ENCODE data around the gene CFC1B. TPM values are rescaled to one million over a fixed set of nuclear protein-coding genes. Genes with fewer than 3 reads are reported as not detected.
"Not testable (repeated sequence)": the region's sequence is repeated elsewhere in the genome, so short reads cannot be mapped to it uniquely, and the experiment has no call there.

The CFC1B gene
- total and polyA plus RNA-seq, 9 of the 15 experiments (the other 6 are each of a cell fraction or from before 2014, with no cell fraction given): not detected

DNA sequence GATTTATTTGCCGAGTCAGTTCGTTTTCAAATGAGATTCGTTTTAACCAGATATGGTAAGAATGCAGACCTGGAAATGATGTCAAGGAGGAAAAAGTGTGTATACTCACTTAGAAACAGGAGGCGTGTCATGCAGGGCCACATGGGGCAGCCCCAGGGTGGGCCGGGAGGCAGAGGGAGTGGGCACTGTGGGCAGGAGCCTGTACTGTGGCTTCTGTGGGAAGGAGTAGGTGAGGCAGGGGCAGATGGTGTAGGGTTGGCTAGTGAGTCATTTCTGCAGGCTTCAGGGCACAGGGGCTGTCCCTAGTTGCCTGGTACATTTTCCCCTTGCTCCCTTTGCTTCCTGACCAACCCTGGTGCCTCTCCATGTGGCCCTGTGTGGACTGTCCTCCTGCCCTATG lies 10.2 kb downstream of the CFC1B start:
- CTCF ChIA-PET (ENCODE audit: low intra/inter-chr PET ratio); H3K4me1 ChIP-seq (replicated peaks in 1 of 2; ENCODE audit: control insufficient read depth in 2 of 2, insufficient read depth in 2 of 2, low read length in 2 of 2); H3K27me3 ChIP-seq (ENCODE audit: control insufficient read depth in 2 of 2, insufficient read depth in 2 of 2, low read length in 2 of 2); H3K9me1 ChIP-seq (ENCODE audit: control insufficient read depth, insufficient read depth, low read length); H3K9ac ChIP-seq (ENCODE audit: insufficient read depth in 1 of 2, low read depth in 2 of 2, low read length in 2 of 2); DNase-seq (ENCODE audit: extremely low read depth in 1 of 4, low spot score in 3 of 4); H3K27ac ChIP-seq (ENCODE audit: extremely low read depth, low read depth, low read length); H3K4me2 ChIP-seq (ENCODE audit: insufficient read depth, low read length); ATAC-seq; intact Hi-C loops (cut with micrococcal nuclease); H4K20me1 ChIP-seq (replicated peaks; ENCODE audit: control insufficient read depth, insufficient read depth, low read length); POLR2A ChIA-PET; H3K79me2 ChIP-seq (ENCODE audit: control insufficient read depth, insufficient read depth, low read length); BruUV-seq (replicated peaks); H2AFZ ChIP-seq (ENCODE audit: low read depth, low read length); H3K36me3 ChIP-seq (ENCODE audit: control insufficient read depth, insufficient read depth, low read length); FAIRE-seq; H3K9me3 ChIP-seq (replicated peaks; ENCODE audit: control insufficient read depth, insufficient read depth, low read depth, low read length); H3K4me3 ChIP-seq: not testable (repeated sequence)
- WGBS (ENCODE audit: insufficient coverage, low coverage, missing lambda C conversion rate): no CpG with 5 or more reads among the region's 5 CpGs
- in situ Hi-C loops (cut with MboI): loop anchor here (5.0 kb wide), 1 partner anchor 56 kb away; no protein-coding TSS in a partner anchor

DNA sequence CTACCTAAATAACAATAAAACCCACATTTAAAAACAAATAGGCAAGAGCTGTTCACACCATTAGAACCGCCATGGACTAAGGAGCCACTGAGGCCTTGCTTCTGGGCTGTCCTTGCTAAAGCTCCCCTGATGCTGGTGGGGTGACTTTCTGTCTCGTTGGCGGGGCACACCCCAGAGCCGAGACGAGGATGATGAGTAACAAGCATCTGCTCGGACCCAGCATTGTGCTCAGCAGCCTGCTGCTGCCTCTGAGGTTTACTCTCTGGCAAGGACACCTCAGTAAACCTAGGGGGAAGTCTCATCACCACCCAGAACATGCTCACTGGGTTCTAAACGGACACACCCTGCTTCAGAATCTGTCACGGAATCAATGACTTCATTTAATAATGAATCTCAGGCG lies 10.7 kb downstream of the CFC1B start:
- H3K9ac ChIP-seq (ENCODE audit: insufficient read depth in 1 of 2, low read depth in 2 of 2, low read length in 2 of 2); H3K9me3 ChIP-seq (replicated peaks; ENCODE audit: control insufficient read depth, insufficient read depth, low read depth, low read length); H3K4me2 ChIP-seq (ENCODE audit: insufficient read depth, low read length); H3K4me3 ChIP-seq; CTCF ChIA-PET (ENCODE audit: low intra/inter-chr PET ratio); POLR2A ChIA-PET; H3K9me1 ChIP-seq (ENCODE audit: control insufficient read depth, insufficient read depth, low read length); H3K36me3 ChIP-seq (ENCODE audit: control insufficient read depth, insufficient read depth, low read length); FAIRE-seq; intact Hi-C loops (cut with micrococcal nuclease); H4K20me1 ChIP-seq (replicated peaks; ENCODE audit: control insufficient read depth, insufficient read depth, low read length); BruUV-seq (replicated peaks); H3K27me3 ChIP-seq (ENCODE audit: control insufficient read depth in 2 of 2, insufficient read depth in 2 of 2, low read length in 2 of 2); H3K79me2 ChIP-seq (ENCODE audit: control insufficient read depth, insufficient read depth, low read length); H3K4me1 ChIP-seq (replicated peaks in 1 of 2; ENCODE audit: control insufficient read depth in 2 of 2, insufficient read depth in 2 of 2, low read length in 2 of 2); H3K27ac ChIP-seq (ENCODE audit: extremely low read depth, low read depth, low read length); DNase-seq (ENCODE audit: extremely low read depth in 1 of 4, low spot score in 3 of 4); H2AFZ ChIP-seq (ENCODE audit: low read depth, low read length); ATAC-seq: not testable (repeated sequence)
- WGBS (ENCODE audit: insufficient coverage, low coverage, missing lambda C conversion rate): no CpG with 5 or more reads among the region's 9 CpGs
- in situ Hi-C loops (cut with MboI): loop anchor here (5.0 kb wide), 1 partner anchor 56 kb away; no protein-coding TSS in a partner anchor

DNA sequence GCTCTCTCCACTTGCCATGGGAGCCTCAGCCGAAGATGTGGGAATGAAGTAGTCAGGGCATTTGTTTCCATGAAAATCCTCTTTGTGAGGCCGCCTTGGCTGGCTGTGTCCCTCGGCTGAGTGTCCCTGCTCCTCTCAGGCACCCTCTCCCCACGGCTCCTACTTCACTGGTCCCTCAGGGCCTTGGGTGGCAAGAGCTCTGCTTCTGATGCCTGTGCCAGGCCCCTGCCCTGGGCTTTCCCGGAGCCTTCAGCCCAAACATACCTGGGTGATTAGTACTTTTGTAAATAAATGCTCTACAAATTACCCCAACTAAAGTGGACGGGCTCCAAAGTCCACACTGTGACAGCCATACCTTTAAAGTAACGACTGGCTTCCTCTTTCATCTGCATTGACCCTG lies 15.6 kb downstream of the CFC1B start:
- BruUV-seq (replicated peaks); in situ Hi-C loops (cut with MboI); H3K9ac ChIP-seq (ENCODE audit: insufficient read depth in 1 of 2, low read depth in 2 of 2, low read length in 2 of 2); POLR2A ChIA-PET; H3K9me1 ChIP-seq (ENCODE audit: control insufficient read depth, insufficient read depth, low read length); ATAC-seq; intact Hi-C loops (cut with micrococcal nuclease); H3K9me3 ChIP-seq (replicated peaks; ENCODE audit: control insufficient read depth, insufficient read depth, low read depth, low read length); H3K4me2 ChIP-seq (ENCODE audit: insufficient read depth, low read length); H3K4me3 ChIP-seq; H3K79me2 ChIP-seq (ENCODE audit: control insufficient read depth, insufficient read depth, low read length); H3K4me1 ChIP-seq (replicated peaks in 1 of 2; ENCODE audit: control insufficient read depth in 2 of 2, insufficient read depth in 2 of 2, low read length in 2 of 2); DNase-seq (ENCODE audit: extremely low read depth in 1 of 4, low spot score in 3 of 4); H4K20me1 ChIP-seq (replicated peaks; ENCODE audit: control insufficient read depth, insufficient read depth, low read length); H3K36me3 ChIP-seq (ENCODE audit: control insufficient read depth, insufficient read depth, low read length); CTCF ChIA-PET (ENCODE audit: low intra/inter-chr PET ratio); H3K27ac ChIP-seq (ENCODE audit: extremely low read depth, low read depth, low read length); H3K27me3 ChIP-seq (ENCODE audit: control insufficient read depth in 2 of 2, insufficient read depth in 2 of 2, low read length in 2 of 2); H2AFZ ChIP-seq (ENCODE audit: low read depth, low read length); FAIRE-seq: not testable (repeated sequence)
- no CpG with 5 or more reads among the region's 7 CpGs for WGBS (ENCODE audit: insufficient coverage, low coverage, missing lambda C conversion rate)

DNA sequence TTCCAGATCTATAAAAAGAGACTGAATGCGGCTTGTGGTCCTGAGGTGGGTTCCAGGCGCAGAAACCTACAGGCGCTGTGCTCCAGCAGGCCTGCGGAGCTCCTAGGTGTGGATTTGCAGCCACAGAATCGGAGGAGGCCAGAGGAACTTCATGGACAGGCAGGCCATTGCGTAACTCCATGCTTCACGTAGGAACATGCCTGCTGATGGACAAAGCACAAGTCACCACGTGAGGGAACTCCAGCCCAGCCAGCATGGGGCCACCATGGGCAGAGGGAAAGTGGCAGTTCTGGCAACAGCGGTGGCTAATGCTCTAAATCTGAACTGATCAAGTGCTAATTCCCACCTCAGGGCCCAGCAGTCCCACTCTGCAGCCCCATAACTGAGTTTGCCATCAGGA lies 17.2 kb downstream of the CFC1B start:
- H3K36me3 ChIP-seq (ENCODE audit: control insufficient read depth, insufficient read depth, low read length); intact Hi-C loops (cut with micrococcal nuclease); in situ Hi-C loops (cut with MboI); H3K27ac ChIP-seq (ENCODE audit: extremely low read depth, low read depth, low read length); BruUV-seq (replicated peaks); H3K27me3 ChIP-seq (ENCODE audit: control insufficient read depth in 2 of 2, insufficient read depth in 2 of 2, low read length in 2 of 2); H3K4me3 ChIP-seq; H2AFZ ChIP-seq (ENCODE audit: low read depth, low read length); H3K4me1 ChIP-seq (replicated peaks in 1 of 2; ENCODE audit: control insufficient read depth in 2 of 2, insufficient read depth in 2 of 2, low read length in 2 of 2); H3K79me2 ChIP-seq (ENCODE audit: control insufficient read depth, insufficient read depth, low read length); H3K4me2 ChIP-seq (ENCODE audit: insufficient read depth, low read length); H4K20me1 ChIP-seq (replicated peaks; ENCODE audit: control insufficient read depth, insufficient read depth, low read length); H3K9me3 ChIP-seq (replicated peaks; ENCODE audit: control insufficient read depth, insufficient read depth, low read depth, low read length); DNase-seq (ENCODE audit: extremely low read depth in 1 of 4, low spot score in 3 of 4); ATAC-seq; H3K9ac ChIP-seq (ENCODE audit: insufficient read depth in 1 of 2, low read depth in 2 of 2, low read length in 2 of 2); H3K9me1 ChIP-seq (ENCODE audit: control insufficient read depth, insufficient read depth, low read length); CTCF ChIA-PET (ENCODE audit: low intra/inter-chr PET ratio); FAIRE-seq; POLR2A ChIA-PET: not testable (repeated sequence)
- WGBS (ENCODE audit: insufficient coverage, low coverage, missing lambda C conversion rate): no CpG with 5 or more reads among the region's 9 CpGs

Measured in K562 (cell line).